Neural progenitor cell (in vitro differentiated cells): ENCODE measurements around the gene STK24. TPM values are rescaled to one million over a fixed set of nuclear protein-coding genes. Genes with fewer than 3 reads are reported as not detected.
A peak's percentile ranks its signal among the peaks of the same experiment; 100 is the strongest.

ENCODE experiments used
- DNase-seq: peaks from one replicate; pipeline ENCODE4 v3.0.0-alpha.2; 2016; ENCODE audit warnings: low spot score
- H2AFZ ChIP-seq: fragments of 200-600 bp; sonication (generic); replicated peaks from 2 replicates; pipeline ENCODE4 v1.6.1; 2016; ENCODE audit warnings: antibody characterized with exemption
- H3F3A ChIP-seq: fragments of 200-600 bp; sonication (generic); 2 replicates; pipeline ENCODE4 v1.6.1; 2016; ENCODE audit warnings: antibody characterized with exemption, low read depth
- H3K27ac ChIP-seq: fragments of 200-600 bp; sonication (generic); 2 replicates; pipeline ENCODE4 v1.5.1; 2016; ENCODE audit warnings: mild to moderate bottlenecking
- H3K27me3 ChIP-seq: fragments of 200-600 bp; sonication (generic); 2 replicates; pipeline ENCODE4 v1.6.1; 2016; ENCODE audit warnings: mild to moderate bottlenecking, moderate library complexity
- H3K36me3 ChIP-seq: fragments of 200-600 bp; sonication (generic); 2 replicates; pipeline ENCODE4 v1.5.1; 2016
- H3K4me1 ChIP-seq: fragments of 200-600 bp; sonication (generic); 2 replicates; pipeline ENCODE4 v1.6.1; 2016; ENCODE audit warnings: mixed run types
- H3K4me2 ChIP-seq: fragments of 200-600 bp; sonication (generic); 2 replicates; pipeline ENCODE4 v1.6.1; 2016
- H3K4me3 ChIP-seq: fragments of 200-600 bp; sonication (generic); 2 replicates; pipeline ENCODE4 v1.5.1; 2016
- H3K79me2 ChIP-seq: fragments of 200-600 bp; sonication (generic); 2 replicates; pipeline ENCODE4 v1.6.1; 2016; ENCODE audit warnings: low read depth
- H3K9ac ChIP-seq: fragments of 200-600 bp; sonication (generic); 2 replicates; pipeline ENCODE4 v1.6.1; 2016
- H3K9me3 ChIP-seq: fragments of 200-600 bp; sonication (generic); 2 replicates; pipeline ENCODE4 v1.5.1; 2016; ENCODE audit warnings: low read depth
- H4K20me1 ChIP-seq: fragments of 200-600 bp; sonication (generic); 2 replicates; pipeline ENCODE4 v1.6.1; 2016; ENCODE audit warnings: low read depth
- H3K27ac Mint-ChIP-seq: 3 replicates; pipeline ENCODE4 v1.8.0; 2021; ENCODE audit warnings: mixed read lengths
- H3K27me3 Mint-ChIP-seq: 2 replicates; pipeline ENCODE4 v1.8.0; 2022; ENCODE audit warnings: low read depth, mild to moderate bottlenecking, inconsistent platforms, moderate library complexity, mixed read lengths; ENCODE audit not compliant: insufficient read depth
- H3K36me3 Mint-ChIP-seq: 3 replicates; pipeline ENCODE4 v1.8.0; 2021; ENCODE audit warnings: mixed read lengths
- H3K4me1 Mint-ChIP-seq: 3 replicates; pipeline ENCODE4 v1.8.0; 2021; ENCODE audit warnings: mixed read lengths
- H3K4me3 Mint-ChIP-seq: 3 replicates; pipeline ENCODE4 v1.8.0; 2021; ENCODE audit warnings: mild to moderate bottlenecking, moderate library complexity, mixed read lengths
- H3K9me3 Mint-ChIP-seq: 3 replicates; pipeline ENCODE4 v1.8.0; 2020; ENCODE audit warnings: mixed read lengths
- CTCF ChIP-seq: fragments of 200-600 bp; sonication (generic); IDR thresholded peaks from 2 replicates; pipeline ENCODE4 v1.5.1; 2017; ENCODE audit warnings: antibody characterized with exemption, mild to moderate bottlenecking
- EZH2 ChIP-seq: fragments of 200-600 bp; sonication (generic); IDR thresholded peaks from 2 replicates; pipeline ENCODE4 v1.6.1; 2017; ENCODE audit warnings: antibody characterized with exemption, mild to moderate bottlenecking, moderate library complexity
- EZH2phosphoT487 ChIP-seq: fragments of 200-600 bp; sonication (generic); IDR thresholded peaks from 2 replicates; pipeline ENCODE4 v1.6.1; 2017; ENCODE audit warnings: antibody characterized with exemption
- total RNA-seq: library from RNA; depleted of rRNA; stranded (reverse); fragments of >200 nt; gene quantifications from 2 replicates; pipeline ENCODE4 v1.2.3, GENCODE V29; 2015; ENCODE audit warnings: low replicate concordance

STK24 gene
- total RNA-seq, 1 donor from 2014 or later, result 330 TPM

- Histone ChIP-seq H3K9me3 (no peaks in the 10 kb centered on the region), H3K4me1 (peaks cover 41% of the 10 kb centered on the region), H3K9ac (no peak overlapping the region), H3F3A (peaks cover 19% of the 10 kb centered on the region), H3K27me3 (no peaks in the 10 kb centered on the region), H3K4me2 (no peak overlapping the region), H3K79me2 (peaks cover 100% of the 10 kb centered on the region), H3K36me3 (no peaks in the 10 kb centered on the region), H2AFZ (no peak overlapping the region), H3K4me3 (no peak overlapping the region), H3K27ac (no peak overlapping the region), H4K20me1 (peaks cover 98% of the 10 kb centered on the region)
- Mint-ChIP-seq H3K9me3 (no peaks in the 10 kb centered on the region), H3K4me1 (peaks cover 66% of the 10 kb centered on the region), H3K36me3 (peaks cover 20% of the 10 kb centered on the region), H3K27me3 (peaks cover 2% of the 10 kb centered on the region), H3K27ac (peak overlapping the region; percentile 9), H3K4me3 (no peak overlapping the region)
- DNase-seq, result no peak
- TF ChIP-seq EZH2, result no peak
- no peak for TF ChIP-seq EZH2phosphoT487
- no peak for TF ChIP-seq CTCF
These were observed 56.0 kb downstream of the STK24 start for GRCh38 chr13:98520674-98521449.

- peaks cover 100% of the 10 kb centered on the region for H3K79me2 ChIP-seq
- H3F3A ChIP-seq, result peaks cover 28% of the 10 kb centered on the region
- peaks cover 20% of the 10 kb centered on the region for H3K36me3 Mint-ChIP-seq
- H3K27ac Mint-ChIP-seq, result no peak overlapping the region
- no peaks in the 10 kb centered on the region for H3K36me3 ChIP-seq
- H3K4me1 Mint-ChIP-seq, result peaks cover 64% of the 10 kb centered on the region
- H4K20me1 ChIP-seq, result peaks cover 98% of the 10 kb centered on the region
- peaks cover 41% of the 10 kb centered on the region for H3K4me1 ChIP-seq
- no peak overlapping the region for H2AFZ ChIP-seq
- TF ChIP-seq EZH2 (no peak), EZH2phosphoT487 (no peak), CTCF (no peak)
- no peak overlapping the region for H3K4me3 Mint-ChIP-seq
- no peaks in the 10 kb centered on the region for H3K9me3 ChIP-seq
- no peaks in the 10 kb centered on the region for H3K27me3 ChIP-seq
- DNase-seq, result no peak
- no peak overlapping the region for H3K4me3 ChIP-seq
- peaks cover 2% of the 10 kb centered on the region for H3K27me3 Mint-ChIP-seq
- no peak overlapping the region for H3K27ac ChIP-seq
- no peak overlapping the region for H3K4me2 ChIP-seq
- no peaks in the 10 kb centered on the region for H3K9me3 Mint-ChIP-seq
- H3K9ac ChIP-seq, result no peak overlapping the region
These were observed 56.9 kb downstream of the STK24 start for GRCh38 chr13:98519976-98520375.

GRCh38 chr13:98517576-98518310 is 59.2 kb downstream of the STK24 start:
- Mint-ChIP-seq H3K36me3 (peaks cover 29% of the 10 kb centered on the region), H3K27me3 (peaks cover 2% of the 10 kb centered on the region), H3K9me3 (no peaks in the 10 kb centered on the region), H3K4me1 (peaks cover 50% of the 10 kb centered on the region), H3K27ac (no peak overlapping the region), H3K4me3 (no peak overlapping the region)
- Histone ChIP-seq H3K79me2 (peaks cover 100% of the 10 kb centered on the region), H3K27me3 (no peaks in the 10 kb centered on the region), H3K4me1 (peaks cover 35% of the 10 kb centered on the region), H3K27ac (no peak overlapping the region), H2AFZ (no peak overlapping the region), H3K9me3 (no peaks in the 10 kb centered on the region), H3K4me2 (no peak overlapping the region), H3K36me3 (no peaks in the 10 kb centered on the region), H3K4me3 (no peak overlapping the region), H4K20me1 (peaks cover 98% of the 10 kb centered on the region), H3K9ac (no peak overlapping the region), H3F3A (peaks cover 29% of the 10 kb centered on the region)
- DNase-seq, result no peak
- TF ChIP-seq CTCF (no peak), EZH2 (no peak), EZH2phosphoT487 (no peak)
